AG04450 (cell line): ENCODE data around the gene FRMD4B. TPM values are rescaled to one million over a fixed set of nuclear protein-coding genes. Genes with fewer than 3 reads are reported as not detected.

Experiments
- CTCF ChIA-PET: fragments of 300-600, 350-600 bp; formaldehyde crosslinking; extraction: SDS; loops from one replicate; lab custom pipeline; 2022; ENCODE audit warnings: antibody characterized with exemption, inconsistent platforms; lab: Charles Lee
- POLR2A ChIA-PET: fragments of 350-600 bp; formaldehyde crosslinking; extraction: SDS; loops from one replicate; lab custom pipeline; 2021; ENCODE audit warnings: antibody characterized with exemption, inconsistent platforms; lab: Yijun Ruan, JAX
- DNase-seq: peaks from one replicate; pipeline ENCODE4 v3.0.0-alpha.2; 2011; ENCODE audit warnings: low read depth, low spot score
- H3K27ac ChIP-seq: one replicate; pipeline ENCODE4 v1.5.1; 2012; ENCODE audit warnings: low read depth, low read length, control low read depth
- H3K27me3 ChIP-seq: one replicate; pipeline ENCODE4 v1.6.0; 2012; ENCODE audit warnings: low read length; ENCODE audit not compliant: control insufficient read depth, insufficient read depth
- H3K4me3 ChIP-seq: 2 replicates; pipeline ENCODE4 v1.5.1; 2011; ENCODE audit warnings: mild to moderate bottlenecking, low read depth, low read length, control low read depth
- H3K9me3 ChIP-seq: 2 replicates; pipeline ENCODE4 v1.5.1; 2012; ENCODE audit warnings: low read length; ENCODE audit not compliant: control insufficient read depth, insufficient read depth
- CTCF ChIP-seq: IDR thresholded peaks from 2 replicates; pipeline ENCODE4 v1.5.1; 2011; ENCODE audit warnings: low read depth, low read length, control low read depth, inconsistent platforms
- polyA plus RNA-seq: library from polyadenylated mRNA; depleted of rRNA; stranded (reverse); fragments of >200 nt; gene quantifications from 2 replicates; pipeline ENCODE4 v1.2.3, GENCODE V29; 2011

Gene FRMD4B
- polyA plus RNA-seq, 1 experiment, result 0.09 TPM

DNA sequence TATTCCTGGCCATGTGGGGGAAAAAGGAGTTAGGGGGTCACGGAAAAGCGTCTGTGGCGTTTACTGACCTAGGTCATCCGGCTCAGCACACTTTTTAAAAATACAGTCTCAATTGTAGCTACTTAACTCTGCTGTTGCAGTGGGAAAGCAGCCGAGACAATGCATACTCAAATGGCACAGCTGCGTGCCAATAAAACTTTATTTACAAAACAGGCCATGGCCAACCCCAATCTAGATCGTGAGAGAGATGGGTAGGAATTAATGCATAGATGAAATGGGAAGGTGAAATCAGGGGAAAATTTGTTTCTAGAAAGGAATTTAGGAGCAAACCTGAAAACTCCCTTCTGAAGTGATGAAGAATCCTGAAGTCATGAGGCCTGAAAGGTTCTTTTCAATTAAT is 22.0 kb upstream of the FRMD4B start:
- Histone ChIP-seq H3K27ac (no peak overlapping the region), H3K27me3 (no peaks in the 10 kb centered on the region), H3K9me3 (no peaks in the 10 kb centered on the region), H3K4me3 (no peak overlapping the region)
- CTCF ChIA-PET, result interaction anchor here (6.8 kb wide), 1 partner anchor 246 kb away, joined by 64 read pairs; no protein-coding TSS in a partner anchor
- TF ChIP-seq CTCF, result no peak
- DNase-seq, result no peak
- POLR2A ChIA-PET, result no interaction called here

DNA sequence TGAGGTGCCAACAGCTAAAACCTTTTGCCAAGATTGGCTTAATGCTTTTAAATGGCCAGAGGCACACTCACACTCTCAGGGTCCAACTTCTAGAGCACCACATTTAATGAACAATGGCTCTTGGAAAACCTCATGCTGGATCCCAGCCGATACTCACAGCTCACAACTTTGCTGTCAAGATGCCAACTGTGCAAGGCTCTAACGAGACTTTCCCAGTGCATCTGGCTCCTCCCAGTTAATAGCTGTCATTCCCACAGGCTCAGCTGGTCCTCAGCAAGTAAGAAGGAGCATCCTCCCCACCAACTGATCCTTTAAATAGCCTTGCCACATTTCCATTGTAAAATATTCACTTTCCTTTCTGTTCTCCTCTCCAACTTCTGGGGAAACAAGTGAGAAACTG is 20.3 kb upstream of the FRMD4B start:
- H3K9me3 ChIP-seq, result no peaks in the 10 kb centered on the region
- TF ChIP-seq CTCF, result no peak
- no peak for DNase-seq
- no peak overlapping the region for H3K4me3 ChIP-seq
- CTCF ChIA-PET, result interaction anchor here (0.6 kb wide), 2 partner anchors 22 to 557 kb away, joined by 4 to 14 read pairs; no protein-coding TSS in a partner anchor
- POLR2A ChIA-PET, result no interaction called here
- no peaks in the 10 kb centered on the region for H3K27me3 ChIP-seq
- H3K27ac ChIP-seq, result no peak overlapping the region

DNA sequence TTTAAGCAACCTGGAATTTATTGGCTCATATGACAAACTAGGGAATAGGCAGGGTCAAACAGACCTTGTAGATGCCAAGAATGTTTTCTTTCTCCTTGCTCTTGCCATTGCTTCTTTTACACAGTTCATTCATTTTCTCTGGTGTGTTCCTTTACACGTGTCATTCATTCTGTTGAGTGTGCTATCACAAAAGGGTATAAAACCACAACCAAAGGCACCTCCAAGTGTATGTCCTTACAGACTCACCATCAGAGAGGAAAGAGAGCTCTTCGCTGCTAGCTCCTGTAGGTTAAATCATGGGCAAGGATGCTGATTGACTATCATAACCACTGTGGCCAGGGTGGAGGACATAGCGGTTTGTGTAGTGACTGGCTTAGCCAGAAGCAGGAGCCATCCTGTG is 19.2 kb upstream of the FRMD4B start:
- CTCF ChIA-PET, result interaction anchor here (0.9 to 1.3 kb wide), 2 partner anchors 19 to 98 kb away, joined by 3 read pairs; no protein-coding TSS in a partner anchor
- H3K27ac ChIP-seq, result no peak overlapping the region
- no peak overlapping the region for H3K4me3 ChIP-seq
- POLR2A ChIA-PET, result no interaction called here
- H3K9me3 ChIP-seq, result no peaks in the 10 kb centered on the region
- no peak for DNase-seq
- no peaks in the 10 kb centered on the region for H3K27me3 ChIP-seq
- TF ChIP-seq CTCF, result no peak

DNA sequence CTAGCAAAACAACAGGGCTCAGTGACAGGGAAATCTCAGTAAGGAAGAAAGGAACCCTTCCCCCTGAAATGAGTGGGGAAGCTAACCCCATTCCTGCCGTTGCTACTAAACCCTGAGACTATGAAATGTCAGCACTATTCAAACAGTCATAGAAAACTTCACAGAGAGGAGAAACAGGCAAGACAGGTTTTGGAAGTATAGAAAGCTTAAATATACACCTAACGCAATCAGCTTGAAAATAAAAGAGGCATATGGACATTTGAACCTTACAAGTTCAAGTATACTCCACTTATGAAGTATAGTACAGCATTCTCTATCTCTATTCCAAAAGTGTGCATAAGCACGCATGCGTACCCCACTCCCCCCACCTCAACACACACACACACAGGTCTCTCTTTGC is 17.6 kb upstream of the FRMD4B start:
- CTCF ChIA-PET, result interaction anchor here (0.9 to 2.0 kb wide), 2 partner anchors 97 to 282 kb away, joined by 3 to 8 read pairs; no protein-coding TSS in a partner anchor
- TF ChIP-seq CTCF, result no peak
- no peak overlapping the region for H3K27ac ChIP-seq
- no peak for DNase-seq
- no peaks in the 10 kb centered on the region for H3K27me3 ChIP-seq
- H3K4me3 ChIP-seq, result no peak overlapping the region
- H3K9me3 ChIP-seq, result no peaks in the 10 kb centered on the region
- POLR2A ChIA-PET, result no interaction called here

DNA sequence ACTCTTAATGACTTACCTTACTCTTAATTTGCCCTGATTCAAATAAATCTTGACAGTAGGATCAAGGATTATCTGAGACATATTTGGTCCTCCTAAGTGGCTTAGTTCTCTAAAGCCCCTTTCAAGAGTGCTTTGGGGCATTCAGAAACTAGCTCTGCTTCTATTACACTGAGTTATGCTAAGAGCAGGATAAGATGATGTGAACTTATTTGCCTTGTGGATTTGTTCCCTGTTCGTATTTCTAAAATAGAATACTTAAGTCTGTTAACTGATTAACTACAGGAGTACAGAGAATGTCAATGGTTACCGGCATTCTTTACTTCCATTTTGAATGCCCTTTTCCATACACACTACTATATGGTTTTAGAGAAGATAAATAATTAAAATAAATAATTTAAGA is 14.8 kb upstream of the FRMD4B start:
- Histone ChIP-seq H3K27me3 (no peaks in the 10 kb centered on the region), H3K9me3 (no peaks in the 10 kb centered on the region), H3K4me3 (no peak overlapping the region), H3K27ac (no peak overlapping the region)
- ChIA-PET POLR2A (no interaction called here), CTCF (interaction anchor here (1.9 kb wide), 1 partner anchor 10 kb away, joined by 7 read pairs; no protein-coding TSS in a partner anchor)
- DNase-seq, result no peak
- no peak for TF ChIP-seq CTCF
